Suppressor macrophage (primary cell): ENCODE results near the gene FUT6.
A peak's percentile ranks its signal among the peaks of the same experiment; 100 is the strongest.

Experiments used
- DNase-seq, 4 experiments: peaks; one replicate each; pipeline ENCODE4 v3.0.0-alpha.2; 2020 to 2022

FUT6 gene

GRCh38 chr19:5804516-5805461, 34.7 kb downstream of the FUT6 start, which contains the start of gene NRTN:
NRTN (plus strand) TSS chr19:5805067; CDS start chr19:5824166, 19,099 bp downstream.
- peak in 1 of 4 experiments; percentile 31 for DNase-seq

DNA sequence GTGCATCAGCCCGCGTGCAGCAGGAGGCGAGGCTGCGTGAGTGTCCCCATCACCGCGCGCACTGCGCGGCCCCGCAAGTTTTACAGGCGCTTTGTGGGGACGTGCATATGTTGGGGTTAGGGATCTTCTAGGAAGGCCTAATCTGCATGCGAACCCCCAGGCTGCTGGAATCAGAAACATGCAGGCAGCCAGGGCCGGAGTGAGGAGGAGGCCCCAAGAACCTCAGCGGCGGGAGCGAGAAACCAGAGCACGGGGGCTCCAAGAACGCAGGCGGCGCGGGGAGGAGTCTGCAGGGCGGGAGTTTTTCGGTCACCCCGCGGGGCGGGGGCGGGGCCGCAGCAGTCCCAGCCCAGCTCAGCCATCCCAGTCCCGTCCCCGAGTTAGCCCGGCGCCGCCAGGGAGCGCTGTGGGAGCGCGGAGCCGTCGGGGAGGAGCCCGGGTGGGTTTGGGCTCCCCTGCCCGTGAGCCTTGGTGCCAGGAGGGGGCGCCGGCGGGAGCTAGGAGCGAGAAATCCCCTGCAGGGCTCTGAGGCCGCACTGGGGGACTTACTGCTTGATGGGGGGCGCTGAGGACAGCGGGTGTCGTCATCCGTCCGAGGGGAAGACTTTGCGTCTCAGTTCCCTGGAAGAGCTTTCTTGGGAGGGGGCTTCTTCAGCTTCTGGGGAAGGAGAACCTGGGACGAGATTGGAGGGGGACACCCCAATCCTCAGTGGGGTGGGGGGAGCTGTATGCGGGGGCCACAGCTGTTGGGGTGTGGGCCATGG, 35.6 kb downstream of the FUT6 start:
- DNase-seq, result peak; percentile 92 to 96 (median 94)

GRCh38 chr19:5803441-5803751, 36.1 kb downstream of the FUT6 start:
- no peak for DNase-seq

GRCh38 chr19:5801796-5802619, 37.5 kb downstream of the FUT6 start:
- no peak for DNase-seq

DNA sequence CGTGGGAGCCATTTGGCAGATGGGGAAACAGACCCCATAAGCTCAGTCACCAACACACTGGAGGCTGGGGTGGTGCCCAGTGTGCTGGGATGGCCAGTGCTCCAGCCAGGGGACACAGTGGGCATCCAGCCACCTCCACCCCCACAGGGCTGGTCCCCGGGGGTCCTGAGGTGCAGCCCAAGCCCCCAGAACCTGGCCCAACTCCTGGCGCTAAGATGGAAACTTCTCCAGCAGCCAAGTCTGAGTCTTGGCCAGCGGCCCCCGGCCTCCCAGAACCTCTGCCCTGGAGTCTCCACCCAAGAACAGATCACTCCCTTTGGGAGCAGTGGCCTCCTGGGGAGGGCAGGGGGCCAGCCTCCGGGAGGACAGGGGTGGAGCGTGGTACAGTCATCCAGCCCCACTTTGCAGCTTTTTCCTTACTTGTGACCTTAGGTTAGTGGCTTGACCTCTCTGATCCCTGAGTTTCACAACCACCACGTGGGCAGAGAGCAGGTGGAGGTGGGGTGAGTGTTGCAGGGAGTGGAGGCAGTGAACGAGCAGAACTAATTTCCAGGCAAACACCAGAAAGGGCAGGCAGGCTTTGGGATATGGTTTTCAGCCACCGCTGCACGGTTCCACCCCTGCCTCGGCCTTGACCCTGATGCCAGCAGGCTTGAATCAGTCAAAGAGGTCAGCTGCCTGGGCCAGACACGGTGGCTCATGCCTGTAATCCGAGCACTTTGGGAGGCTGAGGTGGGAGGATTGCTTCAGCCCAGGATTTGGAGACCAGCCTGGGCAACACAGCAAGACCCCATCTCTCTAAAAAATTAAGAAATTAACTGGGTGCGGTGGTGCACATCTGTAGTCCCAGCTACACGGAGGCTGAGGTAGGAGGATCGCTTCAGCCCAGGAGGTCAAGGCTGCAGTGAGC, 38.9 kb downstream of the FUT6 start:
- DNase-seq, result no peak

GRCh38 chr19:5799247-5800241, 40.0 kb downstream of the FUT6 start:
- no peak for DNase-seq

GRCh38 chr19:5798244-5798643, 41.3 kb downstream of the FUT6 start:
- no peak for DNase-seq

DNA sequence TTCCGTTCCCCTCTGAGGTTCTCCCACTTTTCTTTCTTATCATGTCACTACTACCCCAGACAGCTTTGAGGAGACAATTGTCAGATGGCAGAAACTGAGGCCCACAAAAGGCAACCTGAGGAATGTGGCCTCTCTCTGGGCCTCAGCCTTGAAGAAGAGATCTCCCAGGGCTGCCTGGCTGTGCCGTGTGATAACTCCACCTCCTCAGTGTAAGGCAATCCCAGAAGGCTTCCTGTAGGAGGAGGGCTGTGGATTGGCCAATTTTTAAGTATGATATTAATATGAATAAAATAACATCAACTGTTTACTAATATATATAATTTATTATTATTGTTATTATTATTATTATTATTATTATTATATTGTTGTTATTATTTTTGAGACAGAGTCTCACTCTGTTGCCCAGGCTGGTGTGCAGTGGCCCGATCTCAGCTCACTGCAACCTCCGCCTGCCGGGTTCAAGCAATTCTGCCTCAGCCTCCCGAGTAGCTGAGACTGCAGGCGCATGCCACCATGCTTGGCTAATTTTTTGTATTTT, 44.1 kb downstream of the FUT6 start:
- no peak for DNase-seq

GRCh38 chr19:5793188-5793587, 46.3 kb downstream of the FUT6 start:
- DNase-seq, result no peak

DNA sequence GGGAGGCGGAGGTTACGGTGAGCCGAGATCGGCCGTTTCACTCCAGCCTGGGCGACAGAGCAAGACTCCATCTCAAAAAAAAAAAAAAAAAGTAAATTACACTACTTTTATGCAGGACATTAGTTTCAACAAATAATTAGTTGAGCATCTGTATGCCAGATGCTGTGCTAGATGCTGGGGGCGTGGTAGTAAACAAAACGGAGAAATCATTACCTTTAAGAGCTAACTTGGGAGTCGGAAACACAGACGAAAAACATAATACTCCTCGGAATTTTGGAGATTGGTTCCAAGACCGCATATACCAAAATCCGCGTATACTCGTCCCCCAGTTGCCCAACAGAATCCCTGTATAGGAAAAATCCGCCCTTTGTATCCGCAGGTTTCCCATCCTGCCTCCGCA, 47.3 kb downstream of the FUT6 start:
- DNase-seq, result no peak

GRCh38 chr19:5790559-5791520, 48.7 kb downstream of the FUT6 start, which contains the start of gene DUS3L:
DUS3L (minus strand) TSS chr19:5791163; CDS start chr19:5791141, 22 bp downstream.
- DNase-seq, result peak; percentile 98 to 99 (median 98)

DNA sequence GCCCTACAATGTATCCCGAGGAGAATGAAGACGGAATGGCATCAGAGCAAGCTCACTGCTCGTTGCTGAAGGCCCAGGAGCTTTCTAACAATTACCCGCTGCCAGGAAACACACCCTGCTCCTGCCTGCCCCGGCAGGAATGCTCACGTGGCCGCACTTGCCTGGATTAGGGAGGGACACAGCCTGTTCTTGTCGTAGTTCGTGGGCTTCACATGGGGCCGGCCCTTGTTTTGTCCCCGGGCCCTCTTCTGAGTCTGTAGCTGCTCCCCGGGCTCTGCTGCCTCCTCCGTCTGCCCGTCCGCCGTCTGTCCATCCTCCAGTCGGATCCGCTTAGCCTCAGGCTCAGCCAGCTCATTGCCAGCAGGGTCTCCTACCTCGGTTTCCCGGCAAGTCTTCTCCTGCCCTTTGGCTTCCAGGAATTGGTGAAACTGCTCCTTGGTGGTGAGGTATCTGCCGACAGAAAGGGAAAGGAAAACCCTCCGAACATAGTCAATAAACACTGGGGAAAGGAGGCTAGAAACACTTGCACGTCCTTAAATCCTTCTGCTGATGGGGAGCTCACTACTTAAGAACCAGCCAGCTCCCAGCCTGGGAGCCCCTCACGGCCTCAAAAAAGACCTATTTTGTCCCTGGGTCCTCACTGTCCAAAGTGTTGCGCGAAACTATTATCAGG, 49.5 kb downstream of the FUT6 start:
- no peak for DNase-seq

DNA sequence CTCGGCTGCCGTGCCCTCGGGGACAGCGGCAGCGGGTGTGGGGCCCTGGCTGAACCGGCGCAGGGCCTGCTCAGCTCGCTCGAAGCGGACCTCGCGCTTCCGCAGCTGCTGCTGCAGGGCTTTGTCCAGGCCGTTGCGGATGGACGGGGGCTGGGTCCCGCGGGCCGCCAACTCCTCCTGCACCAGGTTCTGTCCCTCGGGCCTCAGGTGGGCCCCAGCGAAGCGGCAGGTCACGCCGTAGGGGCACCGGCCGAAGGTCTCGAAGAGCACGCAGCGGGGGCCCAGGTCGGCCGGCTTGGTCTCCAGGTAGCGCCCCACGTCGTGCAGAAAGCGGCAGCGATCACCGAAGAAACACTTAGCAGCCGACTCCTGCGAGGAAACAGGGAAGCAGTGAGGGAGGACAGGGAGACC, 50.1 kb downstream of the FUT6 start:
- DNase-seq, result no peak

- DNase-seq, result no peak
Measured at GRCh38 chr19:5788422-5788821, 51.1 kb downstream of the FUT6 start.

DNA sequence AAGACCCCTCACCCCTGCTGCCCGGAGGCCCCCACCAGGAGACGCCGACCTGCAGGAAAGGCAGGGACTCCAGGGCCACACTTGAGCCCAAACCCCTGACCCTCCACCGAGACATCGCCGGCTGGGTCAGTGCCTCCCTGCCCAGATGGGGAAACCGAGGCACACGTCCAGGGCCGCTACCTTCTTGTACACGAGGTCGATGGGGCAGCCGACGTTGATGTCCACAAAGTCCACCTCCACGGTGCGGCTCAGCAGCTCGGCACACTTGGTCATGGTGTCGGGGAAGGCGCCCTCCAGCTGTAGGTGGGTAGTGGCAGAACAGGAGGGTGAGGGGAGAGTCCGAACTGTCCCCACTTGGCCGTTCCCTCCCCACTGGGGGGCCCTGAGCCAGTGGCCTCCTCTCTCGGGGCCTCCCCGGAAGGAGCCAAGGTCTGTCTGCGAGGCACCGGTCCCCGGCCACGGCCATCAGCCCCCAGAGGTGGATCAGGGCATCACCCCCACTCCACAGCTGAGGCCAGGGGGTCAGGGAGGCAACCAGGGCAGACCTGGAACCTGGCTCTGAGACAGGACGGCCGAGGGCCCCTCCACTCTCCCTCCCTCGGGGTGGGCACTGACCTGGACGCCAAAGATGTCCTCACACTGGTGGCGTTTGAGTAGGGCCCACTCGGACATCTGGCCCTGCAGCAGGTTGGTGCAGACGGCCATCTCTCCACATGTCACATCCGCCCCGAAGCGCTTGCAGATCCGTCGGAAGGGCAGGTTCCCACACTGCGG, 51.9 kb downstream of the FUT6 start:
- DNase-seq, result no peak

GRCh38 chr19:5786593-5787408, 52.7 kb downstream of the FUT6 start:
- DNase-seq, result no peak
